Frontal cortex (tissue), 4 donors: ENCODE results near the gene MATN4. TPM values are rescaled to one million over a fixed set of nuclear protein-coding genes. Genes with fewer than 3 reads are reported as not detected.

Experiments
- DNase-seq, 2 donors: peaks; one replicate each; pipeline ENCODE4 v3.0.0; 2012; ENCODE audit warnings: low spot score in 2 of 2
- FAIRE-seq: peaks from 2 replicates; lab custom pipeline; 2012; peaks lifted over from hg19 to GRCh38; lab: Jason Lieb, UNC
- total RNA-seq: library from RNA; depleted of rRNA; stranded (reverse); fragments of >200 nt; gene quantifications from one replicate; pipeline ENCODE4 v1.2.3, GENCODE V29; 2014
- donor health status: control.
- donor health status: control.
- donor health status: control.

MATN4 gene
- total RNA-seq, 1 donor from 2014 or later, result under 0.01 TPM

- FAIRE-seq, result no peak
- DNase-seq, result peak in 1 of 2 donors; percentile 6
Observed at GRCh38 chr20:45297786-45298497, 10.2 kb downstream of the MATN4 start.

- FAIRE-seq (no peak), DNase-seq (no peak)
Observed at GRCh38 chr20:45294659-45295058, 13.4 kb downstream of the MATN4 start.

GRCh38 chr20:45294003-45294368, 14.1 kb downstream of the MATN4 start:
- FAIRE-seq, result no peak
- no peak for DNase-seq

GRCh38 chr20:45293041-45294002, 14.8 kb downstream of the MATN4 start:
- DNase-seq (peak; percentile 78 to 82), FAIRE-seq (no peak)

GRCh38 chr20:45292343-45292742, 15.8 kb downstream of the MATN4 start:
- FAIRE-seq (no peak), DNase-seq (peak in 1 of 2 donors; percentile 18)

- no peak for FAIRE-seq
Observed at GRCh38 chr20:45291526-45291925, 16.6 kb downstream of the MATN4 start.

GRCh38 chr20:45290677-45291355, 17.3 kb downstream of the MATN4 start:
- no peak for FAIRE-seq
- DNase-seq, result peak; percentile 64 to 71

More at GRCh38 chr20:45291526-45291925, 16.6 kb downstream of the MATN4 start:
- DNase-seq, result peak in 1 of 2 donors; percentile 6

- DNase-seq (no peak), FAIRE-seq (no peak)
Observed at GRCh38 chr20:45289942-45290676, 18.0 kb downstream of the MATN4 start.

- FAIRE-seq (no peak), DNase-seq (no peak)
Observed at GRCh38 chr20:45288860-45289259, 19.2 kb downstream of the MATN4 start.

GRCh38 chr20:45288376-45288775, 19.7 kb downstream of the MATN4 start:
- DNase-seq (no peak), FAIRE-seq (no peak)

- DNase-seq, result no peak
- no peak for FAIRE-seq
Observed at GRCh38 chr20:45283551-45284057, 24.5 kb downstream of the MATN4 start.

GRCh38 chr20:45282700-45283550, 25.2 kb downstream of the MATN4 start:
- FAIRE-seq (no peak), DNase-seq (no peak)

- FAIRE-seq (no peak), DNase-seq (no peak)
Observed at GRCh38 chr20:45279992-45280391, 28.1 kb downstream of the MATN4 start.

- FAIRE-seq, result no peak
- DNase-seq, result no peak
Observed at GRCh38 chr20:45275338-45275737, 32.8 kb downstream of the MATN4 start.

GRCh38 chr20:45269754-45270270, 38.3 kb downstream of the MATN4 start:
- FAIRE-seq (no peak), DNase-seq (no peak)

- DNase-seq (no peak), FAIRE-seq (no peak)
Observed at GRCh38 chr20:45269056-45269455, 39.0 kb downstream of the MATN4 start.

GRCh38 chr20:45268531-45268930, 39.6 kb downstream of the MATN4 start:
- no peak for FAIRE-seq

GRCh38 chr20:45266977-45267376, 41.1 kb downstream of the MATN4 start:
- no peak for DNase-seq
- FAIRE-seq, result no peak

More at GRCh38 chr20:45268531-45268930, 39.6 kb downstream of the MATN4 start:
- no peak for DNase-seq
